Left colon (tissue), 2 donors: ENCODE measurements around the gene PPP2R5C. TPM values are rescaled to one million over a fixed set of nuclear protein-coding genes. Genes with fewer than 3 reads are reported as not detected.
A peak's percentile ranks its signal among the peaks of the same experiment; 100 is the strongest.
"Not testable (repeated sequence)": the region's sequence is repeated elsewhere in the genome, so short reads cannot be mapped to it uniquely, and the experiment has no call there.

Source experiments
- ATAC-seq: fragments of 200-7000 bp; cut with Tn5 transposase; one replicate; pipeline ENCODE4 v1.9.1; 2020; ENCODE audit warnings: mild to moderate bottlenecking, moderate library complexity
- DNase-seq, 2 donors: peaks; one replicate each; pipeline ENCODE4 v3.0.0-alpha.2; 2020
- intact Hi-C, 2 donors: fragments of 100-400 bp; cut with DNase I in 1 of 2; cut with micrococcal nuclease in 1 of 2; formaldehyde crosslinking; loops; one replicate each; pipeline versions ENCODE4 v1.11.2 to v1.14.0; 2022; cut with DNase I, micrococcal nuclease
- total RNA-seq, 2 donors: library from RNA; stranded (reverse); fragmentation: NEBNext Ultra II Directional; extraction: Animal tissue kit (Norgen Biotek cat#: 25700); gene quantifications; one replicate each; pipeline ENCODE4 v1.2.1, GENCODE V29; 2021
- donor health status: DM: no; HTN: no; CAD: no.
- donor health status: DM: yes; HTN: yes; CAD: no.

The PPP2R5C gene
- total RNA-seq, 2 donors from 2014 or later, result 139 to 144 TPM

DNA sequence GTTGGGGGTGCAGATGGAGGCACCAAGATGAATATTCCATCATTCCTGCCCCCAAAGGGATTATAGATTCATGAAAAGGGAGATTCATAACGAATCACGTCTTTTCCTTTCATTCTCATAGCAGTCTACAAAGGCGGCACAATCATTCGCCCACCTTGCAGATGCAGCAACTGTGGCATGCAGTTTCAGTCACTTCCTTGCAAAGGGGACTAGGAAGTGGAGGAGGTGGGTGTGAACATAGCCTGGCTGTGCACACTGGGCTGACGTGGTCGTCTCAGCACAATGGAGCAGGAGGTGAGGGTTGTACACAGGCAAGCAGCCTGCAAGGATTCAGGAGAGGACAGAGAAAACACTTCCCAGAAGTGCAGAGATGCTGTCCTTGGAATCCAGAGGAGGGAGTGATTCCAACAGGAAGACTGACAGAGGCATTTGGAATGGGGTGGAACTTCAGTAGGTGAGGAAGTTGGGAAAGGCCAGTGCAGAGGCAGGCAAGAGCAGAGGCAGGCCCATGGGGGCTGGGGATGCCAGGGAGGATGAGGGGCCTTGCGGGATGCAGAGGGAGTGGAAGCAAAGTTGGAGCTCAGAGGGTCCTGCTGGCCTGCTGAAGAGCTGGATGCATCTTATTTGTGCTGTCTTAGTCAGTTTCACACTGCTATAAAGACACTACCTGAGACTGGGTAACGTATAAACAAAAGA is 21.9 kb upstream of the PPP2R5C start:
- DNase-seq, result no peak
- intact Hi-C loops, result no loop called here
- no peak for ATAC-seq

DNA sequence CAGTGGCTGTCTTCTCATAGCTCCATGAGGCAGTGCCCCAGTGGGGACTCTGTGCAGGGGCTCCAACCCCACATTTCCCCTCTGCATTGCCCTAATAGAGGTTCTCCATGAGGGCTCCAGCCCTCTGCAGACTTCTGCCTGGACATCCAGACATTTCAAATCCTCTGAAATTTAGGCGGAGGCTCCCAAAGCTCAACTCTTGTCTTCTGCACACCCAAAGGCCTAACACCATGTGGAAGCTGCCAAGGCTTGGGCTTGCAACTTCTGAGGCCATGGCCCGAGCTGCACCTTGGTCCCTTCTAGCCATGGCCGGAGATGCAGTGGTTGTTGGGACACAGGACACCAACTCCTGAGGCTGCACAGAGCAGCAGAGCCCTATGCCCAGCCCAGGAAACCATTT is 20.5 kb upstream of the PPP2R5C start:
- DNase-seq (no peak), ATAC-seq (no peak)
- intact Hi-C loops, result no loop called here

DNA sequence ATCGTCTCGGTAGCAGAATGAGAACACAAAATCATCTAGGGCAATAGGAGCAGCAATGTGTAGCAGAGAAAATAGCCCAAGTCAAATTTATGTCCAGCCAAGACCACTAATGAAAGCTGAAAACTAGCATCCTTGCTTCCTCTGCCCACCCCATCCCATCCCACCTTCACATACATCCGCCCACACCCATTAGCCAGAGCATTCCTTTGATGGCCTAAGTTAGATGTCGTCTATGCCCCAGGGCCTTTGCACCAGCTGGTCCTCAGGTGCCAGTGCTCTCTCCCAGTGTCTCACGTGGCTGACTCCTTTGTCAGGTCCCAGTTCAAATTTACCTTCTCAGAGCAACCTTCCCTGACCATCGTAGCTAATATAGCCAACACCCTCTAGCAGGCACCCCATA is 17.8 kb upstream of the PPP2R5C start:
- DNase-seq (no peak), ATAC-seq (no peak)
- intact Hi-C loops, result no loop called here

DNA sequence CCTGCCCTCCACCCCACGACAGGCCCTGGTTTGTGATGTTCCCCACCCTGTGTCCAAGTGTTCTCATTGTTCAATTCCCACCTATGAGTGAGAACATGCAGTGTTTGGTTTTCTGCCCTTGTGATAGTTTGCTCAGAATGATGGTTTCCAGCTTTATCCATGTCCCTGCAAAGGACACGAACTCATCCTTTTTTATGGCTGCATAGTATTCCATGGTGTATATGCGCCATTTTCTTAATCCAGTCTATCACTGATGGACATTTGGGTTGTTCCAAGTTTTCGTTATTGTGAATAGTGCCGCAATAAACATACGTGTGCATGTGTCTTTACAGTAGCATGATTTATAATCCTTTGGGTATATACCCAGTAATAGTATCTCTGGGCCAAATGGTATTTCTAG is 17.1 kb upstream of the PPP2R5C start:
- ATAC-seq, intact Hi-C loops, DNase-seq: not testable (repeated sequence)

DNA sequence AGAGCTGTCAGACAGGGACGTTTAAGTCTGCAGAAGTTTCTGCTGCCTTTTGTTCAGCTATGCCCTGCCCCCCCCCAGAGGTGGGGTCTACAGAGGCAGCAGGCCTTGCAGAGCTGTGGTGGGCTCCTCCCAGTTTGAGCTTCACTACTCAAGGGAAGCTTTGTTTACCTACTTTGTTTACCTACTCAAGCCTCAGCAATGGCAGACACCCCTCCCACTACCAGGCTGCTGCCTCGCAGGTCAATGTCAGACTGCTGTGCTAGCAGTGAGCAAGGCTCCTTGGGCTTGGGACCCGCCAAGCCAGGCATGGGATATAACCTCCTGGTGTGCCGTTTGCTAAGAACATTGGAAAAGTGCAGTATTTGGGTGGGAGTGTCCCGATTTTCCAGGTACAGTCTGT is 11.8 kb upstream of the PPP2R5C start:
- intact Hi-C loops, DNase-seq: not testable (repeated sequence)
- peak; percentile 44 for ATAC-seq

DNA sequence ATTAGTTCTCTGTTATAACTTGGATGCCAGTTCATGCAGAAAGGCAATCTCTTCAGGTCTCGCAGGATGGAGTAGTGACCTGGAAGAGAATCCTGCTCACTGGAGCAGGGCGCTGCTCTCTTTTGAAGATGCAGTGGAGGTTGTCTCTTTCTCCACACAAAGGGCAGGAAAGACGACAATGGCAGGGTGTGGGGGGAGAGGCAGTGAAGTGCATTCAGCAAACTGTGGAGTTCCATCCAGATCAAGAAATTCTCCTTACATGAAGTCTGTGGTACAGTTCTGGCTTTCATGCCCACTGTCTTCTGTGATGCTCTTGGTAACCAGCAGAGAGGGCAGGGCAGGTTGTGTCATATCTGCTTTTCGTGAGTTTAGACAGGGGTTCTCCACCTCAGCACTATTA is 6.6 kb upstream of the PPP2R5C start:
- intact Hi-C loops, result no loop called here
- no peak for ATAC-seq
- DNase-seq, result no peak

DNA sequence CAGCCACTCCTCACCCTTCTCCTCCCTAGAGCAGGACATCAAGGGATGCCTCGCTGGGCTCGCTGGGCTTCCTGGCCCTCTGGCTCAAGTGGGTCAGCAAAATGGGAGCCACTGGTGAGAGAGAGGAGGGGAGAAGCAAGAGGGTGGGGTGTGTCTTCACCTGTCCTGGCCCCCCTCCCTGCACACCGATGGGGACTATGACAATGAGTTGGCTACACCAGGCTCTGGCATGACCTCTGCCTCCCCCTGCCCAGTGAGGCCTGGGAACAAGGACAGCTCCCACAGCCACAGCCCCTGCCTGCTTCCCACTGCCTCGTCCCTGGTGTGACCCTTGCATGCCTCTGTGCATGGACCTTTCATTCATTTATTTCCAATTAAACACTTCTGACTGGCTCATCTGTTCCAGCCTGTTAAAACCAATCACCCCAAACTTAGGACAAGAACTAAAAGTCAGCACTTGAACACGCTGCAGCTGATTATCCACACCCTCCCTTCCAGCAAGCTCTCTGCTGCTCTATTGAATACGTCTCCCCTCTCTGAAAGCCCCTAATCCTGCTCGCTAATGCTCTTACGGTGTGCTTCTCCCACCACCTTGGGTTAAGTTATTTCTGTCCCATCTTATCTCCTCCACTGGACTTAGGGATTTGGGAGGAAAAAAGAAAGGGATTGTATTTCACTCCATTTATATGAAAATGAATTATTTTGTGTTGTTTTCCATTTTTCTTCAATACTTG is 5.8 kb upstream of the PPP2R5C start:
- DNase-seq, result no peak
- ATAC-seq, result no peak
- intact Hi-C loops, result no loop called here

DNA sequence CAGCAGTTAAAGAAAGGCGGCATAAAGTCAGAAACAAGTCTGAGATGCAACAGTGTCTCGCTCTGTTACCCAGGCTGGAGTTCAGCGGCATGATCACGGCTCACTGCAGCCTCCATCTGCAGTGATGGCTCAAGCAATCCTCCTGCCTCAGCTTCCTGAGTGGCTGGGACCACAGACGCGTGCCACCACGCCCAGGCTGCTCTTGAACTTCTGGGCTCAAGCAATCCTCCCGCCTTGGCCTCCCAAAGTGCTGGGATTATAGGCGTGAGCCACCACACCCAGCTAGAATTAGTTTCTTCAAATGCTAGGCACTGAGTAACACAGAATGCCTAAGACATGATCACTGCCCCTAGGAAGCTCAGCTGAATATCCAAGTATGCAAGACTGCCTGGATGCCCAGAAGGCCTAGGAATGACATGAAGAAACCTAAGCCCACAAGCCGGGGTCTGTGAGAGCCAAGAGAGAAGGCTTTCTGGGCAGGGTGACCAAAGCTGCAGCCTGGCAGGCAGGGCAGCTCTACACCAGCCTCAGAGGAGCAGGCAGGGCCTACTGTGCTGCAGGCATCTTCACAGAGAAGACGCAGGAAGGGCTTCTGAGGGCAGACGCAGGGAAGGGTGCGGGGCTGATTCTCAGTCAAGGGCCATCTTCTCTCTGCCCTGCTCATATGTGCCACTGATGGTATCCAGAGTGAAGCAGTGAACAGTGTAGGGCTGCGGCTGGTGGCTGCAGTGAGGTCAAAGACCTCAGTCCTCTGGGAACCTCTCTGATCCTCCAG is 4.3 kb upstream of the PPP2R5C start:
- ATAC-seq (no peak), DNase-seq (no peak)
- intact Hi-C loops, result no loop called here

DNA sequence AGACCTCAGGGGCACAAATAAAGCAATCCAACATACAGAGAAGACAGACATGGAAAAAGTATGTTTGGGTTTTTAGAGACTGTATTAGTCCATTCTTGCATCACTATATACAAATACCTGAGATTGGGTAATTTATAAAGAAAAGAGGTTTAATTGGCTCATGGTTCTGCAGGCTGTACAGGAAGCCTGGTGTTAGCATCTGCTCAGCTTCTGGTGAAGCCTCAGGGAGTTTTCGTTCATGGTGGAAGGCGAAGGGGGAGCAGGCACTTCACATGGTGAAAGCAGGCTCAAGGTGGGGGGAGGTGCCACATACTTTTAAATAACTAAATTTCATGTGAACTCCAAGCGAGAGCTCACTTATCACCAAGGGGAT is 3.7 kb upstream of the PPP2R5C start:
- ATAC-seq, result no peak
- intact Hi-C loops, result no loop called here
- no peak for DNase-seq

DNA sequence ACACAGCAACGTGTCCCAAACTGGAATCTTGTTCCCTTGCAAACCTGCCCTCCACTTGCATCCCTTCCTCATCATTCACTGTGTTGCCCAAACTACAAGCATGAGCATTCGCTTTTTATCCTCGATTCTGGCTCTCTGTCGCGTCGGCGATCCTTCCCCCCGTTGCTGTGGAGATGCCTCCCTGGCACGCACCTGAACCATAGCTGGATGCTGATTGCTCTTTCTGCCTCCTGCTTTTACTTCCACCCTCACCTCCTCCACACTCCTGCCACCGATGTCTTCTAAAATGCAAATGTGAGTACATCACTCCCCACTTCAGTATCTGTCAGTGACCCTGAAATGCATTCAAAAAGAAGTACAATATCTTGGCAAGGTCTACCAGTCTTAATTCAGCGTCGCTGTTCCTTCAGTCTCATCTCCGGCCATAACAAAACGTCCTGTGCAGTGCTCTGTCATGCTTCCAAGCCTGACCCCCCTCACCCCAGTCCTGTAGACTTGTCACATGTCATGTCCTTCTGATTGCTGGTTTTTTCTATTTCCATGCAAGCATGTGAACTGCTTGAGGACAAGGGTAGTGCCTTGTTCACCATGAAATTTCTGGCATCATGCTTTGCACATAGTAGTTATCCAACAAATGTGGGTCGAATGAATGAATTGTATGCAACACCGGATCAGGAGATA is 2.5 kb upstream of the PPP2R5C start:
- no peak for DNase-seq
- intact Hi-C loops, result no loop called here
- no peak for ATAC-seq

DNA sequence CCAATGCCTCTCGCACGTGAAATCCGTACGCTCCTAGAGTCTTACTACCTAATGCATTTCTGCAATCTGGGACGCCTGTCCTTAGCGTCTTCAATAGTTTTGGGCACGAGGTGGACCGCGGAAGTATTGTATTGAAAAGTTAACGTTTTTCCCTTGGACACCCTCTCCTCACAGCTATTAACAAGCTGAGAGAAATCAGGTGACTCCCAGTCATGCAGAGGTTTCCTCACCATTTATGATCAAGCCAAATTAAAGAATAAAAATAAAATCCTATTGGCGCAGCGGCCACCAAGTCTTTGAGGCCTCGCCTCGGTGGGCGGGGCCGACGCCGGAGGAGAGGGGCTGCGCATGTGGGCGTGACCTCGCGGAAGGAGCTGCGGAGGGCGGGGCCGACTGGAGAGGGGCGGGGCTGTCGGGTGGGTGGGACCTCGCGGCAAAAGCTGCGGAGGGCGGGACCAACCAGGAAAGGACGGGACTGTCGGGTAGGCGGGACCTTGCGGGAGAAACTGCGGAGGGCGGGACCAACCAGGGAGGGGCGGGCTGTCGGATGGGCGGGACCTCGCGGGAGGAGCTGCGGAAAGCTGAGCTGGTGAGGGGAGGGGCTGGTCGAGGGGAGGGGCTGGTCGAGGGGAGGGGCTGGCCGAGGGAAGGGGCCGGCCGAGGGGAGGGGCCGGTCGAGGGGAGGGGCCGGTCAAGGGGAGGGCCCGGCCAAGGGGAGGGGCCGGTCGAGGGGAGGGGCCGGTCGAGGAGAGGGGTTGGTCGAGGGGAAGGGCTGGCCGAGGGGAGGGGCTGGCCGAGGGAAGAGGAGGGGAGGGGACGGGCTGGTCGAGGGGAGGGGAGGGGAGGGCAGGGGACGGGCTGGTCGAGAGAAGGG is 1.1 kb upstream of the PPP2R5C start:
- ATAC-seq, result peak; percentile 78
- DNase-seq, result peak; percentile 98 to 99
- intact Hi-C loops, result loop anchor here in 1 of 2 donors (10.0 kb wide), 1 partner anchor 114 kb away; no protein-coding TSS in a partner anchor

DNA sequence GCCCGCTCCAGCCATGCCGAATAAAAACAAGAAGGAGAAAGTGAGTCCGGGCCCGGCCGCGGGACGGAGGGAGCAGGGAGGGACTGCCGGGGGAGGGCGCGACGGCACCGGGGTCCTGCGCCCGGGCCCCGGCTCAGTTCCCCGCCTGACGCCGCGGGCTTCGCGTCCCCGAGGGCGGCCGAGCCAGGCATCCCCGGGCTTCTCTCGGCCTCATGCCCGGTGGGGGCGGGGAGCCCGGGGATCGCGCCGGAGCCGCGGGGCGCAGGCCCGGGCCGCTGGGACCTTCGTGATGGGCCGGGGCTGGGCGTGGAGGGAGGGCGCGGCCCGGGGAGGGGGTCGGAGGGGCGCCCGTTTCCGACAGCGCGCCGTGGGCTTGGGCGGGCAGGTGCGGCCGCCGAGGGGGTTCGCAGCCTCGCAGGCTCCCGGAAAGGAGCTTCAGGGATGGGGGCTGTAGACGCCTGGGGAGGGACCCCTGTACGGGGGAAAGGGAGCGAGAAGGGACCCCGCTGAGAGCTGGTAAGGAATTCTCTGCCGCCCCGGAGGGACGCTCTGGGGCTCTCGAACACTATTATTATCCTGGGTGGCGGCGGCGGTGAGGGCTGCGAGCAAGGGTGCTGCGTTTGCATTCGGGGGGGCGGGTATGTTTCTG is 496 bp downstream of the PPP2R5C start:
- ATAC-seq (no peak), DNase-seq (peak; percentile 54 to 68)
- intact Hi-C loops, result loop anchor here in 1 of 2 donors (10.0 kb wide), 1 partner anchor 113 kb away; no protein-coding TSS in a partner anchor

DNA sequence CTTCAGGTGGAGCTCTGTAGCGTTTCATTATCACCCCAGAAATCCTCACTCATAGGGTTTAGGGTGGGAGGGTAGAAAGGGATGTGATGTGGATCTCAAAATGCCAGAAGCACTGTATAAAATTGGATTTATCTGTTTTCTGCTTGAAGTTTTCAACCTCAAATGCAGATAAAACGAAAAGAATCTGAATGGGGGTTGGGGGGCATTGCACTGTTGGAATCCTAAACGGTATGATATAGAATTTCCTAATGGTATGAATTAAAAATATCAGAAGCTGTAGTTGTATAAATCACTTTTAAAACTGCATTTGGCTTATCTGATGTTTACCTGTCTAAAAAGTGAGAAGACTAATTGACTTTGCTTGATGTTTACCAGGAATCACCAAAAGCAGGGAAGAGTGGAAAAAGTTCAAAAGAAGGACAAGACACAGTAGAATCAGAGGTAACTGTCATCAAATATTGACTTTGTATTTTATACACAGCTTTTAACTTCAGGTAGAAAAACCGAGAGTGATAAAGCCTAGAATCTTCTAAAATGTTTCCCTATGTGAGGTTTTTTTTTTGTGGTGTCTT is 1.1 kb downstream of the PPP2R5C start:
- intact Hi-C loops, result loop anchor here in 1 of 2 donors (10.0 kb wide), 1 partner anchor 112 kb away; no protein-coding TSS in a partner anchor
- DNase-seq, result no peak

DNA sequence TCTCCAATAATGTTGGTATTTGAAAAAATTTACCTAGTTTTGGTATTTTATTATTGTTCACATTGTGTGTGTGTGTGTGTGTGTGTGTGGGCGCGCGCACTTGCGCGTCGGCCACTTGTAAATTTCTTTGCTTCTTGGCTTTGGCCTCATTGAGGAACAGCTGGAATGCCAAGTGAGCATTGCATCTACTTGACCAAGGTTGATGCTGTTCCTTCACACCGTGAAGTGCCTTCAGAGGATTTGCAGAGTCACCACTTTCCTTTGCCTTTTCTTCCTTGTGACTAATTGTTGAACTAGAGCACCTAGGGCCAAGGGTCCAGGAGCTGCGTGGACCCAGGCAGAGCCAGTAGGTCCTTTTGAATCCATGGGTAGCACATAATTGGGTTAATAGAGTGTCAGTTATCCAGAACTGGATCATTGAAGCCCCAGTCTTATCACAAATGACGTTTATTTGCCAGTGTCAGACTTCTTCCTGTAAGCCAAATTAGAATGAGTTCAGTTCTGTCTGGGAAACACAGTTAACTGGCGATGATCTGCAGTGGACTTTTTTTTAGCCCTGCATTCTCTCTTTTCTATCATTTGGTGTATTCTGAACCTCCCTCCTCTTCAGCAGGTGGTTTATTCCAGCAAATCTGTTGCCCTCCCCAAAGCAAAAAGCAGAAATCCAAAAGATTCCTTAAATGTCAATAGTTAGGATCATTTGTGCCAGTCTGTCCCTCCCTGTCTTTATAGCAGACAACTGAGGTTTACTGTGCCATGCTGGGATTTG is 2.6 kb downstream of the PPP2R5C start:
- no peak for DNase-seq
- intact Hi-C loops, result loop anchor here in 1 of 2 donors (10.0 kb wide), 1 partner anchor 111 kb away; no protein-coding TSS in a partner anchor
- ATAC-seq, result no peak

More for the DNA sequence above, 1.1 kb downstream of the PPP2R5C start:
- ATAC-seq, result no peak

DNA sequence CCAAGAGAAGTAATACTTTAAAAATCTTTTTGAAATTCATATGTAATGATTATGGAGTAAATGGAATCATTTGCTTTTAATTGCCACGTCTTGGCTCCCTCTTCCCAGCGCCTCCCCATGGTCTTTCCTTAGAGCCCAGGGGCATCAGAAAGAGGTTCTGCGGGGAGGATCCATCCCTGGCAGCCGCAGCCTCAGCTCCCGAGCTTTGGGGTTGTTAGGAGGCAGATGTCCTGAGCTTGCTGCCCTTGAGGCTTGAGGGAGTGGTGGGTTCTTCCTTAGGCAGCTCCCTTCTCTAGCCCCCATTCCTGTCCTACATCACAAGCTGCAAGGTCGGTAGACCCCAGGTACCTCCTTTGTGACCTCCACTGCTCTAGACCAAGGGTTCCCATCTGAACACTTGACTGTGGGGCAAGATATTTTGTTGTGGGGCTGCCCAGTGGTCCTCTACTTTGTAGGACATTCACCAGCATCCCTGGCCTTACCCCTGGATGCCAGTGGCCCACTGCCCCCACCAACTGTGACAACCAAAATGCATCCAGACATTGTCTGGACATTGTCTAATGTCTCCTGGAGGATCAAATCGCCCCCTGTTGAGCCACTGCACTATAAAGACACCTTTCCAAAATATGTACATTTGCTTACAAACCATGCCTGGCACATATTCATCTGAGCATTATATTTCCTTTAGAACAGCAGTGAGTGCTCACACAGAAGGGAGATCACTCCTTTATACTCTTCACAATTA is 6.3 kb downstream of the PPP2R5C start:
- ATAC-seq (no peak), DNase-seq (no peak)
- intact Hi-C loops, result loop anchor here in 1 of 2 donors (10.0 kb wide), 1 partner anchor 107 kb away; no protein-coding TSS in a partner anchor

DNA sequence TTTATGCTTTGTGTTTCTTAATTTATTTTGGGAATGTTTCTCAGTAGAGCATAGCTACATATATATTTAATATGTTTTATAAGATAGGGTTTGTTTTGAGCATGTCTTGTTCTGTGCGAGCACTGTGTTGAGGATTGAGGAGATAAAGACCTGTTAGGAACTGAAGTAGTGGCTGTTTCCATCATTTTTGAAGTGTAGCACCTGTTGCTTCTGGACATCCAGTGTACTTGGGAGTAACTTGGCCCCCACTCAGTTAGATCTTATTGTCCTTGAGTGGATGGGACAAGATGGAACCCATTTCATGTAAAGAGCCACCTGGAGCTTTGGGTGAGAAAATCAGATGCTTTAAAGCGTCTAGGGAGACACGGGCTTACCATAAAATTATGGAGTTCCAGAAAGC is 8.7 kb downstream of the PPP2R5C start:
- ATAC-seq (no peak), DNase-seq (no peak)
- intact Hi-C loops, result loop anchor here in 1 of 2 donors (5.0 to 10.0 kb wide), 3 partner anchors 65 to 177 kb away; no protein-coding TSS in a partner anchor
